Loucy (cell line): ENCODE data around the gene TKT.
A peak's percentile ranks its signal among the peaks of the same experiment; 100 is the strongest.

ENCODE experiments used
- H2AFZ ChIP-seq: fragments of 200-600 bp; sonication (generic); 2 replicates; pipeline ENCODE4 v1.6.0; 2016; ENCODE audit warnings: antibody characterized with exemption, mild to moderate bottlenecking, low read length, moderate library complexity
- H3F3A ChIP-seq: fragments of 200-600 bp; 2 replicates; pipeline ENCODE4 v1.6.0; 2016; ENCODE audit warnings: antibody characterized with exemption, low read depth, mild to moderate bottlenecking
- H3K27me3 ChIP-seq: fragments of 200-600 bp; sonication (generic); 2 replicates; pipeline ENCODE4 v1.6.1; 2014; ENCODE audit warnings: low read length, mild to moderate bottlenecking; ENCODE audit not compliant: insufficient read depth, poor library complexity, severe bottlenecking
- H3K36me3 ChIP-seq: fragments of 200-600 bp; sonication (generic); 2 replicates; pipeline ENCODE4 v1.6.1; 2016; ENCODE audit warnings: low read length; ENCODE audit not compliant: insufficient read depth
- H3K4me1 ChIP-seq: fragments of 200-600 bp; sonication (generic); 2 replicates; pipeline ENCODE4 v1.5.1; 2014; ENCODE audit warnings: low read length, mild to moderate bottlenecking; ENCODE audit not compliant: insufficient read depth, poor library complexity, severe bottlenecking
- H3K4me2 ChIP-seq: fragments of 200-600 bp; sonication (generic); 2 replicates; pipeline ENCODE4 v1.6.0; 2014; ENCODE audit warnings: antibody characterized with exemption, low read length, low read depth, mild to moderate bottlenecking; ENCODE audit not compliant: poor library complexity, severe bottlenecking
- H3K4me3 ChIP-seq: fragments of 200-600 bp; sonication (generic); 2 replicates; pipeline ENCODE4 v1.5.1; 2014; ENCODE audit warnings: low read length, mild to moderate bottlenecking, mixed read lengths; ENCODE audit not compliant: poor library complexity, severe bottlenecking
- H3K79me2 ChIP-seq: fragments of 200-600 bp; sonication (generic); 2 replicates; pipeline ENCODE4 v1.6.1; 2014; ENCODE audit warnings: low read length; ENCODE audit not compliant: insufficient read depth
- H3K9ac ChIP-seq: fragments of 200-600 bp; sonication (generic); 2 replicates; pipeline ENCODE4 v1.6.0; 2014; ENCODE audit warnings: mild to moderate bottlenecking, low read depth, low read length, moderate library complexity; ENCODE audit not compliant: poor library complexity, severe bottlenecking
- H3K9me2 ChIP-seq: fragments of 200-600 bp; sonication (generic); replicated peaks from 2 replicates; pipeline ENCODE4 v1.6.1; 2016; ENCODE audit warnings: low read depth, low read length, mixed read lengths
- H3K9me3 ChIP-seq: fragments of 200-600 bp; sonication (generic); 2 replicates; pipeline ENCODE4 v1.6.1; 2014; ENCODE audit warnings: mild to moderate bottlenecking, antibody characterized with exemption, low read length, low read depth; ENCODE audit not compliant: insufficient read depth
- H4K20me1 ChIP-seq: fragments of 200-600 bp; sonication (generic); 2 replicates; pipeline ENCODE4 v1.6.0; 2014; ENCODE audit warnings: antibody characterized with exemption, low read length, mild to moderate bottlenecking; ENCODE audit not compliant: insufficient read depth, poor library complexity, severe bottlenecking
- CTCF ChIP-seq: fragments of 200-600 bp; sonication (generic); conservative IDR thresholded peaks from 2 replicates; pipeline ENCODE4 v1.5.1; 2014; ENCODE audit warnings: mild to moderate bottlenecking, antibody characterized with exemption, low read length
- EZH2phosphoT487 ChIP-seq: fragments of 200-600 bp; IDR thresholded peaks from 2 replicates; pipeline ENCODE4 v1.6.1; 2018; ENCODE audit warnings: antibody characterized with exemption, mild to moderate bottlenecking, moderate library complexity, borderline replicate concordance

The TKT gene

GRCh38 chr3:53219895-53220483 is 35.8 kb downstream of the TKT start:
- H3K27me3 ChIP-seq, result no peaks in the 10 kb centered on the region
- H3F3A ChIP-seq, result no peaks in the 10 kb centered on the region
- H3K79me2 ChIP-seq, result no peaks in the 10 kb centered on the region
- TF ChIP-seq EZH2phosphoT487 (no peak), CTCF (peak; percentile 93)
- no peaks in the 10 kb centered on the region for H3K9me3 ChIP-seq
- no peaks in the 10 kb centered on the region for H4K20me1 ChIP-seq
- H2AFZ ChIP-seq, result no peak overlapping the region
- H3K9ac ChIP-seq, result no peak overlapping the region
- H3K4me2 ChIP-seq, result no peak overlapping the region
- H3K36me3 ChIP-seq, result peaks cover 12% of the 10 kb centered on the region; the same call in 1 of the 2 replicates
- no peak overlapping the region for H3K4me3 ChIP-seq
- H3K4me1 ChIP-seq, result no peaks in the 10 kb centered on the region
- no peaks in the 10 kb centered on the region for H3K9me2 ChIP-seq

GRCh38 chr3:53218131-53218530 is 37.7 kb downstream of the TKT start:
- no peak for TF ChIP-seq CTCF
- Histone ChIP-seq H3K9me3 (no peaks in the 10 kb centered on the region), H3K79me2 (no peaks in the 10 kb centered on the region), H3K4me2 (no peak overlapping the region), H2AFZ (no peak overlapping the region), H3K4me1 (no peaks in the 10 kb centered on the region), H3K27me3 (no peaks in the 10 kb centered on the region), H3K4me3 (no peak overlapping the region), H3K9ac (no peak overlapping the region), H3K36me3 (no peaks in the 10 kb centered on the region; the same call in 1 of the 2 replicates), H3K9me2 (no peaks in the 10 kb centered on the region), H4K20me1 (no peaks in the 10 kb centered on the region), H3F3A (no peaks in the 10 kb centered on the region)

GRCh38 chr3:53217175-53217574 is 38.6 kb downstream of the TKT start:
- Histone ChIP-seq H3K9ac (no peak overlapping the region), H2AFZ (no peak overlapping the region), H4K20me1 (no peaks in the 10 kb centered on the region), H3K9me3 (no peaks in the 10 kb centered on the region), H3K4me2 (no peak overlapping the region), H3K36me3 (no peaks in the 10 kb centered on the region), H3F3A (no peaks in the 10 kb centered on the region), H3K4me3 (no peak overlapping the region), H3K27me3 (no peaks in the 10 kb centered on the region), H3K9me2 (no peaks in the 10 kb centered on the region), H3K4me1 (no peaks in the 10 kb centered on the region), H3K79me2 (no peaks in the 10 kb centered on the region)
- TF ChIP-seq EZH2phosphoT487, result no peak
- no peak for TF ChIP-seq CTCF
